Stomach smooth muscle (tissue), 2 donors: ENCODE measurements around the gene TRAK1.

Source experiments
- H3K27ac ChIP-seq: one replicate; pipeline ENCODE4 v1.7.0; 2013; ENCODE audit warnings: mild to moderate bottlenecking, low read length, inconsistent platforms
- H3K27me3 ChIP-seq, 2 donors: one replicate each; pipeline ENCODE4 v1.7.0; 2013; ENCODE audit warnings: low read length in 2 of 2; ENCODE audit not compliant: insufficient read depth in 2 of 2, control insufficient read depth in 1 of 2
- H3K36me3 ChIP-seq, 2 donors: one replicate each; pipeline ENCODE4 v1.7.0; 2013; ENCODE audit warnings: low read length in 2 of 2; ENCODE audit not compliant: control insufficient read depth in 2 of 2, insufficient read depth in 2 of 2
- H3K4me1 ChIP-seq: one replicate; pipeline ENCODE4 v1.7.0; 2013; ENCODE audit warnings: low read length; ENCODE audit not compliant: control insufficient read depth, insufficient read depth
- H3K4me3 ChIP-seq, 2 donors: one replicate each; pipeline ENCODE4 v1.7.0; 2013; ENCODE audit warnings: low read length in 2 of 2
- H3K9ac ChIP-seq, 2 donors: one replicate each; pipeline ENCODE4 v1.7.0; 2013; ENCODE audit warnings: low read length in 2 of 2, mild to moderate bottlenecking in 1 of 2
- H3K9me3 ChIP-seq, 2 donors: one replicate each; pipeline ENCODE4 v1.7.0; 2013; ENCODE audit warnings: low read length in 2 of 2; ENCODE audit not compliant: control insufficient read depth in 2 of 2
- donor health status: healthy.
- donor health status: Pancreatic carcinoma.

TRAK1 gene

DNA sequence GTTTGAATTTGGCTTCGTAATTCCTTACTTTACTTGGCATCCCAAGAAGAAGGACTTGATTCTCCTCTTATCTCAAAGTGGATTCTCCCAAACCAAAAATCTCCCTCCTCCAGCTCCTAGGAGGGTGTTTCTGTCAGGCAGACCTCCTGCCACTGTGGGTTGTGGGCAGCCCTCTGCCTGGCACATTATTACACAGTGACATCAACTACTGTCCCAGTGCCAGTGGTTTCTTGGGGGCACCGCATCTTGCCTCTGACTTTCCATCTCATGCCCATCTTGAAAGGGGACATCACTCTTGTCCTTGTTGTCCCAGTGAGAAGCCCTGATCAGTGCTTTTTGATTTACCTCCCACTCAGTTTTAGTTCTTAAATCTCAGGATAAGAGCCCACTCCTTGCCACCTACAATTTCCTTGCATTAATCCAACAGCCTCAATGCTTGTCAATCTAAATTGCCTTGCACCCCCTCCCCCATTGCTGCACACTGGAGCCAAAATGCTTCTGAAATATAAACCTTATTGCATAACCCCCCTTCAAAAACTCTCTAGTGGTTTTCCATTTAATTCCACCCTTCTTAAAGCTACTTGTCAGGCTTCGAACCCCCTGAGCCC lies 81.0 kb downstream of the TRAK1 start:
- peaks cover 0 to 3% of the 10 kb centered on the region in 2 donors for H3K36me3 ChIP-seq
- peaks cover 16% of the 10 kb centered on the region for H3K4me1 ChIP-seq
- H3K27ac ChIP-seq, result no peak overlapping the region
- no peaks in the 10 kb centered on the region for H3K9me3 ChIP-seq
- no peak overlapping the region for H3K4me3 ChIP-seq
- no peaks in the 10 kb centered on the region for H3K27me3 ChIP-seq
- no peak overlapping the region for H3K9ac ChIP-seq

DNA sequence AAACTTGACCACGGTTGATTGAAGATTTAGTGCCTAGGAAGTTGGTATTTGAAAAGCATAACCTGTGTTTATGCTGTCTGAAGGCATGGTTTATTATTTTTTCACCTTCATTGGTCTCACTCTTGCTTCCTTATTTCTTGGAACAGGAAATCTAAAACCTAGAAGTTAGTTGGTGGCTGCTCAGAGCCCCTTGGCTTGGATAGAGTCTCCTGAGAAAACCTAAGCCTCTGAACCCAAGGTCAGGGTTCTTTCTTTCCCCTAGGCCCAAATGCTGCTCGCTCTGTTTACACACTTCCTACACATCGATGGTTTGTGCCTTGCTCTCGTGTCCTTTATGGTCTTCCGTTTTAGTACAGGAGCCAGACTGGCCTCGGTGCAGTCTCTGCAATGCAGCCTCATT lies 82.2 kb downstream of the TRAK1 start:
- no peaks in the 10 kb centered on the region for H3K27me3 ChIP-seq
- H3K9me3 ChIP-seq, result no peaks in the 10 kb centered on the region
- peaks cover 18% of the 10 kb centered on the region for H3K4me1 ChIP-seq
- peaks cover 0 to 8% of the 10 kb centered on the region in 2 donors for H3K36me3 ChIP-seq
- H3K9ac ChIP-seq, result no peak overlapping the region
- no peak overlapping the region for H3K4me3 ChIP-seq
- H3K27ac ChIP-seq, result no peak overlapping the region

DNA sequence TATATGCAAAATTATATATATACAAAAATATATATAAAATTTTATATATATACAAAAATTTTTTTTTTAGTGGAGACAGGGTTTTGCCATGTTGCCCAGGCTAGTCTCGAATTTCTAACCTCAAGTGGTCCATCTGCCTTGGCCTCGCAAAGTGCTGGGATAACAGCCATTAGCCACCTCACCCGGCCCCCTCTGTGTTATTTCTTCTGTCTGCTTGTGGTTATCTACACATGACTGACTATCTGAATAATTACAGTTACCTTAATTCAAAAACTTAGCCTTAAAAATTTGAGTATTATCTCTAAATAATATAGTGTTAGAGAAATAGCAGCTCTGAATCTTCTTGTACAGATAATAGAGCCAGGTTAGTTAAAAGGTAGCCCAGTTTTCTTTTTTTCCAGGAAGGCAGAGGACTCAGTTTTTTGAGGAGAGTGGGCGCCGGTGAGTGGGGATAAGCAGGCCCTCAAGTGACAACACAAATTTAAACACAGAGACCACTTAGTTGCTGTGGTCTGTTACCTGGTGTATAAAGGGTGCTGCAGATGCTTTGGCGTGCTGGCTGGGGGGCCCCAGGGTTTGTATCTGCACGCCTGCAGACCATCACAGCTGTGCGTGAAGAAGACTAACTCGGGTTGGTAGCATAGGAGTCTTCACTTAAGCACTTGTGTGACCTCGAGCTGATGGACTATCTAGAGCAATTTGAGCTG lies 83.7 kb downstream of the TRAK1 start:
- Histone ChIP-seq H3K27ac (no peak overlapping the region), H3K4me3 (no peak overlapping the region), H3K9ac (no peak overlapping the region), H3K27me3 (no peaks in the 10 kb centered on the region), H3K9me3 (no peaks in the 10 kb centered on the region), H3K4me1 (peaks cover 28% of the 10 kb centered on the region), H3K36me3 (peaks cover 0 to 8% of the 10 kb centered on the region in 2 donors)

DNA sequence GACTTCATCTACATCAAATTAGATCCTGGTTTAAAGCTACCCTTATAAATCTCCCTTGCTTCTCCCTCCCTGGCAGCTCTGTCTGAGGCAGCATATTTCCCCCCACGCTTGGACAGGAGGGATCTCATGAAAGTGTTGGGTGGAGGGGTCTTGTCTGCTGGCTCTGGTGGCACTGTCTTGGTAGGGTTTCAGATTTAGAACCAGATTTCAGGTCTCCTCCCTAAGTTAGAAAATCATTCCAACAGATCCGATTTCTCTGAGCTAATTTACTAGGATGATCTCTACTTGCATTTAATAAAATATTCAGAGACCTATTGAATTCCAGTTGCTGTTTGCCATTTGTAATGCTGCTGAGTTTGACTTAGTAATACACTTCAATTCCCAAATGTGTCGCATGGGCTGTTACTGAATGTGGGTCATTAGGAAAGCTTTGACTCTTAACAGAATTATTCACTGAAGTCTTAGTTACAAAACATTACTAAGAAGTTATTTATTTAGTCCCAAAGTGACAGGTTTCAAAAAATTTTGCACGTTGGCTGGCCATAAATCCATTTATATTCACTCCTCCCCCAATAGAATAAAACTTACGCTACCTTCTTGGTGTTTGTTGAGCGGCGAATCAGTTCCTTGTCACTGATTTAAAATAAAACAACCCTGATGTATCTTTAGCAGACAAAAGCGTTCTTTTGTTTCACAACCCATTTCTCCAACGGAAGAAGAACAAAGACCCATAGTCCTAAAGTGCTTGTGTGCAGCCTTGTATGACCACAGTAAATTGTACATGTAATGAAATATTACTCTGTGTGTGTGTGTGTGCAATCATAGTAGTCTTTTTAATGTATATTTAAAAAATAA lies 84.5 kb downstream of the TRAK1 start:
- Histone ChIP-seq H3K27ac (no peak overlapping the region), H3K9me3 (no peaks in the 10 kb centered on the region)

DNA sequence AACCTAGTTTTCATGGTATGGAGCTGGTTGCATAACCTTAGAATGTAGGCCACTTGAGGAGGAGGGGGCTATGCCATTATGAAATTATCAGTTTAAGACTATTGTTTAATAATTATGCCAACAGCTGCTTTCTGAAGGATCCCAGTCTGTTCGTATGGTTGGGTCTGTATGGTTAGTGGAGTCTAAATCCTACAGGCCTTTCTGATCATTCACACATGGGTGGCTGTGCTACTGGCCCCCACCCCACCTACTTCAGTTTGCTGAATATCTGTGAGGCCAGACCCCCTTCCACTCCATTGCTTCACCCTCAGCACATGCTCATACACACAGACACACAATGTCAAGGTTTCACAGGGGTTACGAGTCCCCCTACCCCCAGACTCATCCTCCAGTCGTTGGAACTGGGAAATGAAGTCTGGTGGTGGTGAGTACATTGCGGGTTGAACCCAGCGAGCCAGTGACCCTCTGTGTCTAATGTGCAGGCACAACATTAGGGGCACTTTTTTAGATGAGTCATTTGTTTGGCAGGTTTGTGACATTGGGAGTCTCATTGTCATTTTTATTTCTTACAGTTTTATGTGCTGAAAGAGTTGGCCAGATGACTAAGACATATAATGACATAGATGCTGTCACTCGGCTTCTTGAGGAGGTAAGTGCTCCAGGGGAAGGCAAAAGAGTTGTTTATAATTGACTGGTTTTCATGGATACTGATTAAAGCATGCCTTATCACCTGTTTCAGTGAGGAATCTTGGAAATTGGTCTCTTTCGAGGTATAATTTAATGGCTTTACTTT lies 85.3 kb downstream of the TRAK1 start:
- peaks cover 0 to 8% of the 10 kb centered on the region in 2 donors for H3K36me3 ChIP-seq
- no peak overlapping the region for H3K27ac ChIP-seq
- H3K4me1 ChIP-seq, result peaks cover 30% of the 10 kb centered on the region
- H3K27me3 ChIP-seq, result no peaks in the 10 kb centered on the region
- H3K9ac ChIP-seq, result no peak overlapping the region
- no peaks in the 10 kb centered on the region for H3K9me3 ChIP-seq
- no peak overlapping the region for H3K4me3 ChIP-seq

More for the DNA sequence above, 84.5 kb downstream of the TRAK1 start:
- Histone ChIP-seq H3K27me3 (no peaks in the 10 kb centered on the region), H3K36me3 (peaks cover 0 to 8% of the 10 kb centered on the region in 2 donors), H3K4me3 (no peak overlapping the region), H3K4me1 (peaks cover 32% of the 10 kb centered on the region), H3K9ac (no peak overlapping the region)

DNA sequence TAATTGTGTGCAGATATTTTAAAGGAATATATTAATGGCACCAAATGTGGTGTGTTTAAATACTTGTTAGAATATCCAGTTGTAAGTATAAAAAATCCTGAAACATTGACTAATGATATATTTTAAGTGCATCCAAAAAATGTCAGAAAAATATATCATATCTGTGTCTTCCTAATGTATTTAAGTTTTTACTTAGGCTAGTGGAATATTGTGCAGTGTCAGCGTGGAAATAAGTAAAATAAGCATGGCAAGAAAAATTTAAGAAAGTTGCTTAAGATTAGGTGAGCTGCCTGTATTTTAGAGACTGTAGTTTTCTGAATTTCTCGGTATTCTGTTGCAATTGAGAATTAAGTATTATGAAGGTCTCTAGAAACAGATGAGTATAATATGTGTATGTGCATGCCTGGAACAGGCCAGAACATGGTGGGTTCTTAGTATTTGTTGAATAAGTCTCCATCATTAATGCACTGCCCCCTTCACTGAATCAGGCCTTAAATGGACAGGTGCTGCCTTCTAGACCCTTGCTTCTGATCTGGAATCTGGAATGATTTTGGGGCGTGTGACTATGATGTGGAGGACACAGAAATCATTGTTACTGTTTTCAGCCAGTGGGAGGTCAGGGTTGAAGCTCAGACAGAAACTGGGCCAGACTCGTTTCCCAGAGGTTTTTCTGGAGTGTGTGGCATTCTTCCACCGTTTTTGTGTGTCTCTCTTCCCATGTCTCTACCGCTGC lies 86.1 kb downstream of the TRAK1 start:
- H3K27ac ChIP-seq, result no peak overlapping the region
- no peaks in the 10 kb centered on the region for H3K9me3 ChIP-seq
- no peak overlapping the region for H3K4me3 ChIP-seq
- H3K27me3 ChIP-seq, result no peaks in the 10 kb centered on the region
- no peak overlapping the region for H3K9ac ChIP-seq
- H3K4me1 ChIP-seq, result peaks cover 22% of the 10 kb centered on the region
- peaks cover 0 to 8% of the 10 kb centered on the region in 2 donors for H3K36me3 ChIP-seq

DNA sequence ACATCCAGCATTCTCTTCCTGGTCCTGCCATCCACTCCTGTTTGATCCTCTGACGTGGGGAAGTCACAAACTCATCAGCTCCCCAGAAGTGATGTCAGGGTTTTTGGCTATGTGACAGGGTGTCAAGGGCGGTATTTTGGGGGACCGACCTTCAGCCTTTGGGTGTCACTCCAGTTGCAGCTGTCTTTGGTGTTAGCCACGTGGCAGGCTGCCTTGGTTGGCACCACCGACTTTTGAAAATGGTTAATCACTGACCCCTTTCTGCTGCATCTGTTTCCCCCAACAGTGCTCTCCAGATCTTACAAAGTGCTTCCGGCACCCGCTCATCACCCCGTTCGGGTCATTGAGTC lies 86.6 kb downstream of the TRAK1 start:
- Histone ChIP-seq H3K4me1 (peaks cover 18% of the 10 kb centered on the region), H3K9ac (no peak overlapping the region), H3K4me3 (no peak overlapping the region), H3K9me3 (no peaks in the 10 kb centered on the region), H3K27ac (peak overlapping the region; percentile 79), H3K27me3 (no peaks in the 10 kb centered on the region), H3K36me3 (peaks cover 0 to 8% of the 10 kb centered on the region in 2 donors)

DNA sequence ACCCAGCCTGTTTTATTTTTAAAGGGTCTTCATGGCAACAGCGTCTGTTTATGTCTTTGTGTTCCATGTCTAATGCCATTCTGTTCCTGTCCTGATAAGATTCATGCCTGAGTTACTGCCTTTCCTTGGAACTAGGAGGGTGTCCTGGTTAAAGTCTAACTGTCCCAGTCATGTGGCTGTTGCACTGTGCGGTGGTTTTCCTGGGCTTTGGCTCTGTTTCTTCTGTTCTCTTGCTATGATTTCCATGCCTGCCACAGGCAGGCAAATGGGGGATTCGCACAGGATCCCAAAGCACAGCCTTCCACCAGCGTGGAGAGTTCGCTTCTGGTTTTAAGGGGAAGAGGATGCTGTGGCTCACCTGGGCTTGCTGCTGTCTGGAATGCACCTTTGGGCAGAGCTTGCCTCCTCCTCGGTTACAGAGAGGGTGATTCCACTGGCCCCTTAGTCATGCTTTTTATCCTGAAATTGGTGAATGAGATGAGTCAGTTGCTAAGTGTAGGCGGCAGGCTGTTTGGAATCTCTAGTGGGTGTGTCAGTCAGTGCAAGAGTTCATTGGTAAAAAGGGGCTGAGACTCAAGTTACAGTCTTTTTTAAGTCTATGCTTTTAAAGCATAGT lies 88.1 kb downstream of the TRAK1 start:
- Histone ChIP-seq H3K4me3 (peak overlapping the region in 1 of 2 donors; percentile 52), H3K36me3 (peaks cover 0 to 8% of the 10 kb centered on the region in 2 donors), H3K9ac (peak overlapping the region in 1 of 2 donors; percentile 13), H3K27ac (peak overlapping the region; percentile 79), H3K9me3 (no peaks in the 10 kb centered on the region), H3K4me1 (peaks cover 18% of the 10 kb centered on the region), H3K27me3 (no peaks in the 10 kb centered on the region)

DNA sequence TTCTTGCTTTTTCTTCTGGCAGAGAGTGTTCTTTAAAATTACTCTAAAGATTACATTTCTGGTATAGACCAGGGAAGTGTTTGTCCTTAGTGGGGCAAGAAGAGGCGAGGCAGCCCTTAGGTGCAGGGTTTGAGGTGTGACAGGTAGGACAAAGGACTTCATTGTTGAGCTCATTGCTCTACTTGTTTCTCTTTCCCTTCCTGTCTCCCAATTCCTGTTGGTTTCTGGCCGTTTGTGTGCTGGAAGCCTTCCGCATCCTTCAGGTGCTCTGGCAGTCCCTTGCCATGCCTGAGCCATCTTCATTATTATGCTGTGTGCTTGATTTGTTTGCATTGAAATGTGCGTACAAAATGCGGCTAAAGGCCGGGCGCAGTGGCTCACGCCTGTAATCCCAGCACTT lies 89.7 kb downstream of the TRAK1 start:
- no peaks in the 10 kb centered on the region for H3K9me3 ChIP-seq
- no peak overlapping the region for H3K9ac ChIP-seq
- H3K4me3 ChIP-seq, result no peak overlapping the region
- no peak overlapping the region for H3K27ac ChIP-seq
- H3K27me3 ChIP-seq, result no peaks in the 10 kb centered on the region
- peaks cover 18% of the 10 kb centered on the region for H3K4me1 ChIP-seq
- H3K36me3 ChIP-seq, result peaks cover 3 to 13% of the 10 kb centered on the region in 2 donors
